Sigmoid colon (tissue), 7 donors: ENCODE results near the gene LSR. TPM values are rescaled to one million over a fixed set of nuclear protein-coding genes. Genes with fewer than 3 reads are reported as not detected.
A peak's percentile ranks its signal among the peaks of the same experiment; 100 is the strongest.

Experiments used
- DNase-seq: peaks from one replicate; pipeline ENCODE4 v3.0.0-alpha.2; 2019
- H3K27ac ChIP-seq, 4 donors: fragments of 200-600 bp; sonication (generic); one replicate each; pipeline ENCODE4 v1.5.1; 2016 to 2019; ENCODE audit warnings: mild to moderate bottlenecking in 1 of 4
- H3K27me3 ChIP-seq, 3 donors: fragments of 200-600 bp; sonication (generic); one replicate each; pipeline ENCODE4 v1.5.1; 2019; ENCODE audit warnings: mild to moderate bottlenecking in 1 of 3
- H3K36me3 ChIP-seq, 4 donors: fragments of 200-600 bp; sonication (generic); one replicate each; pipeline ENCODE4 v1.5.1; 2016 to 2019
- H3K4me1 ChIP-seq, 4 donors: fragments of 200-600 bp; sonication (generic); one replicate each; pipeline ENCODE4 v1.5.1; 2017 to 2019
- H3K4me3 ChIP-seq, 4 donors: fragments of 200-600 bp; sonication (generic); one replicate each; pipeline ENCODE4 v1.5.1; 2017 to 2019; ENCODE audit warnings: mild to moderate bottlenecking in 2 of 4, moderate library complexity in 1 of 4
- H3K9me3 ChIP-seq, 4 donors: fragments of 200-600 bp in 3 of 4; sonication (generic) in 3 of 4; one replicate each; pipeline versions ENCODE4 v1.5.1 to v1.6.1; 2013 to 2019
- EP300 ChIP-seq, 4 donors: sonication (generic); formaldehyde crosslinking; IDR thresholded peaks; one replicate each; pipeline ENCODE4 v1.6.1; 2017; ENCODE audit warnings: antibody characterized with exemption in 4 of 4
- POLR2A ChIP-seq, 2 donors: fragments of 450-650 bp; IDR thresholded peaks; one replicate each; pipeline ENCODE4 v1.6.1; 2016; ENCODE audit warnings: antibody characterized with exemption in 2 of 2, mild to moderate bottlenecking in 2 of 2, moderate library complexity in 2 of 2
- POLR2AphosphoS5 ChIP-seq, 4 donors: sonication (generic); formaldehyde crosslinking; IDR thresholded peaks; one replicate each; pipeline ENCODE4 v1.6.1; 2017; ENCODE audit warnings: antibody characterized with exemption in 4 of 4
- WGBS, 2 donors: extraction: QIAGEN DNeasy Blood & Tissue Kit; methylation state at CpG; one replicate each; pipeline ENCODE4 v1.1.7; 2013; 5-methylcytosine and 5-hydroxymethylcytosine counted together
- intact Hi-C: fragments of 100-400 bp; cut with DNase I; formaldehyde crosslinking; loops from one replicate; pipeline ENCODE4 v1.15.1; 2023
- polyA plus RNA-seq, 3 donors: library from polyadenylated mRNA; stranded (reverse); fragments of 200-250 nt; gene quantifications; one replicate each; pipeline ENCODE4 v1.2.3, GENCODE V29; 2013
- total RNA-seq, 4 donors: library from RNA; depleted of rRNA; stranded (reverse); fragments of >200 nt; gene quantifications; one replicate each; pipeline ENCODE4 v1.1.0, GENCODE V29; 2016
- TF ChIP-seq, protein P1 (sequence below), 4 experiments: fragments of 450-650 bp in 3 of 4; fragments of 200-600 bp in 1 of 4; IDR thresholded peaks; one replicate each; pipeline ENCODE4 v1.5.1; 2016 to 2019; ENCODE audit warnings: antibody characterized with exemption in 4 of 4, mild to moderate bottlenecking in 3 of 4, moderate library complexity in 2 of 4
- donor health status: healthy with polysubstance abuse.
- donor health status: Bipolar disorder and iron deficiency.
- donor health status: healthy.

The LSR gene
- total and polyA plus RNA-seq, 7 donors = 0.68 to 218 (median 3.6) TPM

- peak; percentile 92 for DNase-seq
- Histone ChIP-seq H3K27me3 (no peaks in the 10 kb centered on the region), H3K9me3 (no peaks in the 10 kb centered on the region), H3K36me3 (peaks cover 0 to 46% (median 32%) of the 10 kb centered on the region in 4 donors), H3K27ac (peak overlapping the region; percentile 91 to 95 (median 92)), H3K4me1 (peaks cover 0 to 40% (median 28%) of the 10 kb centered on the region in 4 donors), H3K4me3 (peak overlapping the region; percentile 51 to 75 (median 70))
- TF ChIP-seq EP300 (IDR thresholded peaks at IDR 0.05) (no peak), POLR2AphosphoS5 (IDR thresholded peaks at IDR 0.05) (peak in 1 of 4 donors; percentile 8), POLR2A (IDR thresholded peaks at IDR 0.05) (no peak)
- TF ChIP-seq, protein P1, sequence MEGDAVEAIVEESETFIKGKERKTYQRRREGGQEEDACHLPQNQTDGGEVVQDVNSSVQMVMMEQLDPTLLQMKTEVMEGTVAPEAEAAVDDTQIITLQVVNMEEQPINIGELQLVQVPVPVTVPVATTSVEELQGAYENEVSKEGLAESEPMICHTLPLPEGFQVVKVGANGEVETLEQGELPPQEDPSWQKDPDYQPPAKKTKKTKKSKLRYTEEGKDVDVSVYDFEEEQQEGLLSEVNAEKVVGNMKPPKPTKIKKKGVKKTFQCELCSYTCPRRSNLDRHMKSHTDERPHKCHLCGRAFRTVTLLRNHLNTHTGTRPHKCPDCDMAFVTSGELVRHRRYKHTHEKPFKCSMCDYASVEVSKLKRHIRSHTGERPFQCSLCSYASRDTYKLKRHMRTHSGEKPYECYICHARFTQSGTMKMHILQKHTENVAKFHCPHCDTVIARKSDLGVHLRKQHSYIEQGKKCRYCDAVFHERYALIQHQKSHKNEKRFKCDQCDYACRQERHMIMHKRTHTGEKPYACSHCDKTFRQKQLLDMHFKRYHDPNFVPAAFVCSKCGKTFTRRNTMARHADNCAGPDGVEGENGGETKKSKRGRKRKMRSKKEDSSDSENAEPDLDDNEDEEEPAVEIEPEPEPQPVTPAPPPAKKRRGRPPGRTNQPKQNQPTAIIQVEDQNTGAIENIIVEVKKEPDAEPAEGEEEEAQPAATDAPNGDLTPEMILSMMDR (IDR thresholded peaks at IDR 0.05) = peak in 2 of 4 experiments; percentile 23 to 78
- WGBS, 2 donors = 1 to 3% methylated on average over 66 of the region's 66 CpGs
- intact Hi-C loops = loop anchor here (1.0 to 10.0 kb wide), 3 partner anchors 125 to 345 kb away; partner anchors contain the start of genes FXYD7 and HAUS5
These were observed 20.8 kb downstream of the LSR start for GRCh38 chr19:35269438-35270117.

DNA sequence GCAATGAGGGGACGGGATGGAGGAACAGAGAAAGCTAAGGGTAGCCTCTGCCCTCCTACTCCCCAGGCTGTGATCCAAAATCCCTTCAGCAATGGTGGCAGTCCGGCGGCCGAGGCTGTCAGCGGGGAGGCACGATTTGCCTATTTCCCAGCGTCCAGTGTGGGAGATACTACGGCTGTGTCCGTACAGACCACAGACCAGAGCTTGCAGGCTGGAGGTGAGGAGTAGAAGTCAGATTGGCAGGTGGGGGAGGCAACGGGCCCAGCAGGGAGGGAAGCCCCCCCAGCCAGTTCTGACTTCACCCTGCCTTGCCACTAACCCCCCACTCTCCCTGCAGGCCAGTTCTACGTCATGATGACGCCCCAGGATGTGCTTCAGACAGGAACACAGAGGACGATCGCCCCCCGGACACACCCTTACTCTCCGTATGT is 21.6 kb downstream of the LSR start:
- TF ChIP-seq POLR2AphosphoS5 (IDR thresholded peaks at IDR 0.05) (no peak), EP300 (IDR thresholded peaks at IDR 0.05) (no peak), POLR2A (IDR thresholded peaks at IDR 0.05) (no peak)
- TF ChIP-seq, protein P1 (IDR thresholded peaks at IDR 0.05) = no peak
- intact Hi-C loops = no loop called here
- Histone ChIP-seq H3K27ac (peak overlapping the region in 1 of 4 donors; percentile 93), H3K36me3 (peaks cover 0 to 54% (median 32%) of the 10 kb centered on the region in 4 donors), H3K4me3 (no peak overlapping the region), H3K27me3 (no peaks in the 10 kb centered on the region), H3K4me1 (peaks cover 0 to 33% (median 26%) of the 10 kb centered on the region in 4 donors), H3K9me3 (no peaks in the 10 kb centered on the region)
- no peak for DNase-seq
- WGBS, 2 donors = 89 to 92% methylated on average over 16 of the region's 16 CpGs

DNA sequence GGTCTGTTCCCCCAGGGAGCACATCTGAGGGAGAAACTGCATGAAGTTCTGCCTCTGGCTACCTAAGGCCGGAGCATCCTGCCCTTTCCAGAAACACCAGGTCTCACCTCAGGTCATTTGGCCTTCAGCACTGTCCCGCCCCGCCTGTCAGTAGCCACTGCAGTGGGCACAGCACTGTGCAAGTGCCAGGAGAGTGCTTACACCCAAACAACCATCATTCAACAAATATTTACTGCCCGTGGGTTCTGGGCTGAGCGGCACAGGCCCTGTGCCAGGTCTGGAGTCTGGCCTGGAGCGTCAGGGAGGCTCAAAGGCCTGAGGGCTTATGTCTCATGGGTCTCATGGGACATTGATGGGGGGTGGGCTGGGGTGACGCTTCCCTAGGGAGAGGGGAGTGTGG is 22.7 kb downstream of the LSR start:
- Histone ChIP-seq H3K4me3 (no peak overlapping the region), H3K27ac (no peak overlapping the region), H3K27me3 (no peaks in the 10 kb centered on the region), H3K4me1 (peaks cover 0 to 21% (median 17%) of the 10 kb centered on the region in 4 donors), H3K36me3 (peaks cover 2 to 65% (median 39%) of the 10 kb centered on the region in 4 donors), H3K9me3 (no peaks in the 10 kb centered on the region)
- TF ChIP-seq POLR2A (IDR thresholded peaks at IDR 0.05) = no peak
- TF ChIP-seq, protein P1 (IDR thresholded peaks at IDR 0.05) = no peak
- TF ChIP-seq POLR2AphosphoS5 (IDR thresholded peaks at IDR 0.05) = no peak
- no peak for TF ChIP-seq EP300 (IDR thresholded peaks at IDR 0.05)
- no peak for DNase-seq
- intact Hi-C loops = no loop called here
- WGBS, 2 donors = 87 to 89% methylated on average over 7 of the region's 7 CpGs

- Histone ChIP-seq H3K27ac (no peak overlapping the region), H3K27me3 (no peaks in the 10 kb centered on the region), H3K4me1 (peaks cover 0 to 15% (median 11%) of the 10 kb centered on the region in 4 donors), H3K4me3 (no peak overlapping the region), H3K36me3 (peaks cover 5 to 71% (median 45%) of the 10 kb centered on the region in 4 donors), H3K9me3 (no peaks in the 10 kb centered on the region)
- DNase-seq = no peak
- TF ChIP-seq POLR2A (IDR thresholded peaks at IDR 0.05) (no peak), EP300 (IDR thresholded peaks at IDR 0.05) (no peak), POLR2AphosphoS5 (IDR thresholded peaks at IDR 0.05) (no peak)
- TF ChIP-seq, protein P1 (IDR thresholded peaks at IDR 0.05) = no peak
- intact Hi-C loops = no loop called here
- WGBS, 2 donors = 77 to 91% methylated on average over 16 of the region's 16 CpGs
These were observed 23.4 kb downstream of the LSR start for GRCh38 chr19:35272122-35272719.
